IPS-NIHi11 (cell line): ENCODE measurements around the gene F13B.
A peak's percentile ranks its signal among the peaks of the same experiment; 100 is the strongest.
"Not testable (repeated sequence)": the region's sequence is repeated elsewhere in the genome, so short reads cannot be mapped to it uniquely, and the experiment has no call there.

Experiments
- DNase-seq: peaks from one replicate; pipeline ENCODE4 v3.0.0; 2012; ENCODE audit warnings: mixed read lengths, low spot score

Gene F13B

GRCh38 chr1:197042676-197043341, 24.3 kb downstream of the F13B start:
- no peak for DNase-seq

GRCh38 chr1:197041486-197042353, 25.3 kb downstream of the F13B start:
- no peak for DNase-seq

- DNase-seq, result no peak
These were observed 30.2 kb downstream of the F13B start for GRCh38 chr1:197036861-197037260.

- DNase-seq, result not testable (repeated sequence)
These were observed 32.3 kb downstream of the F13B start for GRCh38 chr1:197034631-197035339.

GRCh38 chr1:197029749-197030148, 37.3 kb downstream of the F13B start:
- DNase-seq, result no peak

- no peak for DNase-seq
These were observed 39.7 kb downstream of the F13B start for GRCh38 chr1:197027359-197027758.

- DNase-seq, result no peak
These were observed 42.6 kb downstream of the F13B start for GRCh38 chr1:197024460-197024859.

- no peak for DNase-seq
These were observed 45.3 kb downstream of the F13B start for GRCh38 chr1:197021716-197022115.

GRCh38 chr1:197017558-197018146, 49.4 kb downstream of the F13B start:
- DNase-seq, result no peak

GRCh38 chr1:197016751-197017150, 50.3 kb downstream of the F13B start:
- no peak for DNase-seq

GRCh38 chr1:197013234-197013633, 53.8 kb downstream of the F13B start:
- no peak for DNase-seq

GRCh38 chr1:197011614-197012013, 55.4 kb downstream of the F13B start:
- DNase-seq, result no peak

- DNase-seq, result no peak
These were observed 58.2 kb downstream of the F13B start for GRCh38 chr1:197008861-197009260.

GRCh38 chr1:197003132-197003531, 63.9 kb downstream of the F13B start:
- DNase-seq, result no peak

GRCh38 chr1:197001828-197002227, 65.2 kb downstream of the F13B start:
- no peak for DNase-seq

- DNase-seq, result no peak
These were observed 69.6 kb downstream of the F13B start for GRCh38 chr1:196997423-196997822.

GRCh38 chr1:196993916-196994315, 73.1 kb downstream of the F13B start:
- no peak for DNase-seq

GRCh38 chr1:196991919-196992651, 75.0 kb downstream of the F13B start:
- DNase-seq, result peak; percentile 71
